Fibroblast of skin of scalp (primary cell): ENCODE data around the gene RNF145. TPM values are rescaled to one million over a fixed set of nuclear protein-coding genes. Genes with fewer than 3 reads are reported as not detected.

Experiments
- DNase-seq: peaks from one replicate; pipeline ENCODE4 v3.0.0-alpha.2; 2013
- polyA plus RNA-seq, 2 experiments: library from polyadenylated mRNA; unstranded; fragments of 120-200 nt; gene quantifications; one replicate each; pipeline ENCODE4 v1.2.1, GENCODE V29; 2013; ENCODE audit not compliant: insufficient read length in 2 of 2

Gene RNF145, protein sequence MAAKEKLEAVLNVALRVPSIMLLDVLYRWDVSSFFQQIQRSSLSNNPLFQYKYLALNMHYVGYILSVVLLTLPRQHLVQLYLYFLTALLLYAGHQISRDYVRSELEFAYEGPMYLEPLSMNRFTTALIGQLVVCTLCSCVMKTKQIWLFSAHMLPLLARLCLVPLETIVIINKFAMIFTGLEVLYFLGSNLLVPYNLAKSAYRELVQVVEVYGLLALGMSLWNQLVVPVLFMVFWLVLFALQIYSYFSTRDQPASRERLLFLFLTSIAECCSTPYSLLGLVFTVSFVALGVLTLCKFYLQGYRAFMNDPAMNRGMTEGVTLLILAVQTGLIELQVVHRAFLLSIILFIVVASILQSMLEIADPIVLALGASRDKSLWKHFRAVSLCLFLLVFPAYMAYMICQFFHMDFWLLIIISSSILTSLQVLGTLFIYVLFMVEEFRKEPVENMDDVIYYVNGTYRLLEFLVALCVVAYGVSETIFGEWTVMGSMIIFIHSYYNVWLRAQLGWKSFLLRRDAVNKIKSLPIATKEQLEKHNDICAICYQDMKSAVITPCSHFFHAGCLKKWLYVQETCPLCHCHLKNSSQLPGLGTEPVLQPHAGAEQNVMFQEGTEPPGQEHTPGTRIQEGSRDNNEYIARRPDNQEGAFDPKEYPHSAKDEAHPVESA
- polyA plus RNA-seq (2013, experiment 1 of 2; ENCODE audit: insufficient read length), result 56.0 TPM
- polyA plus RNA-seq (2013, experiment 2 of 2; ENCODE audit: insufficient read length), result 62.1 TPM

DNA sequence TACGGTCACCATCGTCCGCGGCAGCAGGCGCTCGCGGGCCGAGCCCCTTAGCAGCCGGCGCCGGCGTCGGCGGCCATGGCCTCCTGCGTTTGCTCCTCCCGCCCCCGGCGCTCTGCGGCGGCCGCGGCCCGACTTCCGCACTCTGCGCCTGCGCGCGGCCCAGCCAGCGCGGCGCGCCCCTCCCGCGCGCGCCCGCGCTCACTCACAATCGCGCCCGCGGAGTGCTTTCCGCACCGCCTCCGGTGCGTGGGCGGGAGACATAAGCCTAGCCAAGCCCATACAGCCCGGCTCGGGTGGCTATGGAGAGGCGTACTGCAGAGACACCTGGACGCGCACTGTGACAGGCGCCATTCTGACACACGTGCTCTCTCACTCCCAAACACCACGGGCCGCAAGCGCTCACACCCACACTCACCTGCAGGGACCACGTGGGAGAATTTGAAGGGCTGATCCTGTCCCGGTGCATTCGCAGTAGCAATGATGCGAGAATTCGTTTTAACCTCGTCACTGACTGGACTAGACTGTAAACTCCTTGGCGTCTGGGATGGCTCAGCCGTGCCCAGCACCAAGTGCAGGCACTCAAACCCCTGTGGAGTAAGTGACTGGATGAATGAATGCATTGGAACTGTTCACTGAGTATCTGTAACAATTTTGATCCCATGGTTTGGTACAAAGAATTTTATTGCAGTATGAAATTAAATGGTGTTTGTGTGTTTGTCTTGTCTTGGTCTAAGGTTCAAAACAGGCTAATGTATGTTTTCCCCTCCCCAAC lies at the start of gene RNF145:
TSS of gene RNF145 (minus strand) at position 116 of the 772 bp plus-strand sequence. CDS start 5,936 bp downstream, outside the sequence.
- peak; percentile 82 for DNase-seq

DNA sequence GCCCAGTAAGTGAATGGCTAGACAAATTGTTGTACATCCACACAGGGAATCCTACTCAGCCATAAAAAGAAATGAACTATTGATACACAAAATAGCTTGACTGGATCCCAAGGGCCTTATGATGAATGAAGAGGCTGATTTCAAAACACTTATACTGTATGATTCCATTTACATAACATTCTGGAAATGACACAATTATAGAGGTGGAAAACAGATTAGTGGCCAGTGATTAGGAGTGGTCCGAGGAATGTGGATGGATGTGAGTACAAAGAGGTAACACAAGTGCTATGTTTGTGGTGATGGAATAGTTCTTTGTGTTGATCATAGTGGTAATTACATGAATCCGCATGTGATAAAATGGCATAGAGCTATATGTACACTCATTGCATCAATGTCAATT lies 49.0 kb upstream of the RNF145 start:
- DNase-seq, result no peak

DNA sequence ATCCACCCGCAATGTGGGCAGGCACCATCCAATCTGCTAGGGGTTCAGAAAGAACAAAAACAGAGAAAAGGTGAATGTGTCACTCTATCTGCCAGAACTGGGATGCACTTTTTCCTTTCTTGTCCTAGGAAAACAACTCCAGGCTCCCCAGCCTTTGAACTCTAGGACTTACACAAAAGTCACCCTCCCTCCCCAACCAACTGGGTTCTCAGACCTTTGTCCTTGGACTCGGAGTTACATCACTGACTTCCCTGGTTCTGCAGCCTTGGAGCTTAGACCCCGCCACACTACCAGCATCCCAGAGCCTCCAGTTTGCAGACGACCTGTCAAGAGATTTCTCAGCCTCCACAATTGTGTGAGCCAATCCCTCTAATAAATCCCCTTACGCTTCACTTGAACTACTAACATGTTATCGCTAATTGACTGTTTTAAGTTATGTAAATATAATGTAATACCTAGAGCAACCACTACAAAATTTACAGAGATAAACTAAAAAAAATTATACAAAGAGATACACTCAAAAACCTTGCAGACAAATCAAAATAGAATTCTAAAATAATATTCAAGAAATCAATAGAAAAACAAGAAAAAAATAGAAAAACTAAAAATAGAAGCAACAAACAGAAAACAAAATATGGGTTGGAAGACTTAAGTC lies 48.4 kb upstream of the RNF145 start:
- DNase-seq, result no peak

DNA sequence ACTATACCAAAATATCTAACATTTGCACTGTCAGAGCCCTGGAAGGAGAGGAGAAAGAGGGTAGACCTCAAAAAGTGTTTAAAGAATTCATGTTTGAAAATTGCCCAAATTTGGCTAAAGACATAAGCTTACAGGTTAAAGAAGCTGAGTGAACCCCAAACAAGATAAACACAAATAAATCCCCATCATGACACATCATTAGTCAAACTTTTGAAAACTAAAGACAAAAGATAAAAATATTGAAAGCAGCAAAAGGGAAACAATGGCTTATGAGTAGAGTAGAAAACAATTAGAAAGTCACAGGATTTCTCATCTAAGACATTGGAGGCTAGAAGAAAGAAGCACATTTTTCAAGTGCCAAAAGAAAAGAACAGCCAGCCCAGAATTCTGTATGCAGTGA lies 47.7 kb upstream of the RNF145 start:
- no peak for DNase-seq

DNA sequence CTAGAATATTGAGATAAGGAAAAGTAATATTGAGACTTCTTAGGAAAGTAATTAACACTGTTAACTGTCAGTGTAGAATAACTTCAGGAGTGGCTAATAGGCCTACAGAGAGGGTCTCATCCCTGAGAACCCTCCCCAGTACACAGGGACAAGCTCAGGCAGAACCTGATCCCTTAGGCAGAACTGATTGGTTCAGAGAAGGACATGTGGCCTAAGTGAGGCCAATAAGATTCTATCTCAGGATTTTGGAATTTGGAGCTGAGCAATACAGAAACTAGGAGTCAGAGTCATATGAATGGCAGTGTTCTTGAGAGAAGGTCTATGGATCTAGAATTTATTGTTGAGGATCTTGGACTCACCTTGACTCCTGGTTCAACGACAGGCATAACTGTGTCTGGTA lies 42.8 kb upstream of the RNF145 start:
- DNase-seq, result no peak

DNA sequence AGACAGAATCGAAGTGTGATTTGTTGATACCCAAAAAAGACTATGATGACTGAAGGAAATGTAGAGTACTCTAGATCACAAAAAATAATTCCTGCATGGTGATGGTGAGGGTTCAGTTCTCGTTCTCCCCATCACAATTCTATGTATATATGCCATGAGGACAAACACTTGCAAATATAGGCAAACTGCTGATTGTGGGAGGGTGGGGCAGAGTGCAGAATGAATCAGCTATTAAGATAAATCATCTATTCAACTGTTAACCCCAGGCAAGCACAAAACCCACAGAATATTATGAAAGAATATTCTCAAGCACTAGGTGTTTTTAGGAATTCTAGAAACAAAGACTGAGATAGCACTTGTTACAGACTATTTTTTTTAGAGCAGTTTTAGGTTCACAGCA lies 39.8 kb upstream of the RNF145 start:
- no peak for DNase-seq

DNA sequence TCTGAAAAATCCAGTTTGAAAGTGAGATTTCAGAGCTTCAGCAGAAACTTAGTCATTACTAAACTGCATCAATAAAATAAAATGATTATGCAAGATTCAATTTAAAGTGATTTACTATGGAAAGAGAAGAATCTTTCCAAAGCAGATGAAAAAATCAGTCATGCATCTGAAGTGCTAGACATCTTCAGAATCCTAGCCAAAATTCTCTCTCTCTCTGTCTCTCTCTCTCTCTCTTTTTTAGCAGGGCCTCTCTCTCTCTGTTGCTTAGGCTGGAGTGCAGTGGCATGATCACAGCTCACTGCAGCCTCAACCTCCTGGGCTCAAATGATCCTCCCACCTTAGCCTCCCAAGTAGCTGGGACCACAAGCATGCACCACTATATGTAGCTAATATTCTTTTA lies 35.5 kb upstream of the RNF145 start:
- no peak for DNase-seq

DNA sequence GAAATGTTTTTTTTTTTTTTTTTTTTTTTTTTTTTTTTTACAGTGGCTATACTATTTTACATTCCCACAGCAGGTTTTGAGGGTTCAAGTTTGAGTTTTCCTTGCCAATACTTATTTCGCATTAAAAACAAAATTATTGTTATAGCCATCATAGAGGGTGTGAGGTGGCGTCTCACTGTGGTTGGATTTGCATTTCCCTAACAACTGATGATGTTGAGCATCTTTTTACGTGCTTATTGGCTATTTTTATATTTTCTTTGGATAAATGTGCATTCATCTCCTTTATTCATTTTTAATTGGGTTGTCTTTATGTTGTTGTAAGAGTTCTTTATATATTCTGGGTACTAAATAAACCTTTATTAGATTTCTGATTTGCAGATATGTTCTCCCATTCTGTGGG lies 34.8 kb upstream of the RNF145 start:
- DNase-seq, result no peak

DNA sequence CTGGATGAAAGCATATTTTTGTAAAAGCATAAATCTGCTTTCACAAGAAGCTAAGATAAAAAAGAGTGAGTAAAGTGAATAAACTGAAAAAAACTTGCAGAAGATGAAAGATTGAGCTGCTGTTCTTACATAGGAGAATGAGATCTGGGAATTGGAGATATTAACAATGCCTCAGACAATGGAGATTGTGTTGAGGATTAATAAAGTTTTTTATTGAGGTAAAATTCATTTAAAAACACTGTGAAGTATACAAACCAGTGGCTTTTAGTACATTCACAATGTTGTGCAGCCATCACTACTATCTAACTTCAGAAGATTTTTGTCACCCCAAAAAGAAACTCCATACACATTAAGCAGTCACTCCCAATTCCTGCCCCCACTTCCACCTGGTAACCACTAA lies 34.0 kb upstream of the RNF145 start:
- no peak for DNase-seq

DNA sequence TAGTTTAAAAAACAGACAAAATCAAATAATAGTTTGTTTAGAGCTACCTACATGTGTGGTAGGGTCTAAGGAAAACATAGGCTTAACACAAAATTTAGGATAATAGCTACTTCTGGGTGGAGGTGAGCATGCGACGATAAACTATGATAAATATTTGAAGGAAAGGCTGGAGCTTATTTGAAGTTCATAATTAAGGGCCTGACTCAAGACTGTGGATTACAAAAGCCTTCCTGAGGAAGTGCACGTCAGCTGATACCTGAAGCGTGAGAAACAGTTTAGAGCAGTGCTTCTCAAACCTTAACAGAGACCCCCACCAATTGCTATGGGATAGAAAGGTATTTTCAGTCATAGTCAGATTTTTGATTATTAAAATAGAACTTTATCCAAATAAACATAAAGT lies 33.3 kb upstream of the RNF145 start:
- no peak for DNase-seq

DNA sequence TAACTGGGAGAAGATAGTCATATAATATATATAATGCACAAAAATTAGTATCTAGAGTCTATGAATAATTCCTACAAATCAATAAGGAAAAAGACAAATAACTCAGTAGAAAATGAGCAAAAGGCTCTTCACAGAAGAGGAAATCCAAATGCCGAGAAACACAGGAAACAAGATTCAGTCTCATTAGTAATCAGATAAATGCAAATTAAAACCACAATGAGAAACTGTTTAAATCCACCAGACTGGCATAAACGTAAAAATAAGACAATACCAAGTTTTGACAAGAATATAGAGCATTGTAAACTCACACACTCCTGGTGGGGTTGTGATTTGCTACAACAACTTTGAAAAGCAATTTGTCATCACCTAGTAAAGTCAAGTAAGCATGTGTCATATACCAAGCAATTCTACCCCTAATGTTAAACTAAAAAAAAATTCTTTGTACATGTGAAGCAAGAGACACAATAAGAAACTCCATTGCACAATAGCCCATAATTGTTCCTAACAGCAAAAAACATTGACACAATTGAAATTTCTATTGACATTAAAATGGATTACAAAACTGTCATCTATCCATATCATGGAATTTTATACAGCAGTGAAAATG lies 32.7 kb upstream of the RNF145 start:
- no peak for DNase-seq

DNA sequence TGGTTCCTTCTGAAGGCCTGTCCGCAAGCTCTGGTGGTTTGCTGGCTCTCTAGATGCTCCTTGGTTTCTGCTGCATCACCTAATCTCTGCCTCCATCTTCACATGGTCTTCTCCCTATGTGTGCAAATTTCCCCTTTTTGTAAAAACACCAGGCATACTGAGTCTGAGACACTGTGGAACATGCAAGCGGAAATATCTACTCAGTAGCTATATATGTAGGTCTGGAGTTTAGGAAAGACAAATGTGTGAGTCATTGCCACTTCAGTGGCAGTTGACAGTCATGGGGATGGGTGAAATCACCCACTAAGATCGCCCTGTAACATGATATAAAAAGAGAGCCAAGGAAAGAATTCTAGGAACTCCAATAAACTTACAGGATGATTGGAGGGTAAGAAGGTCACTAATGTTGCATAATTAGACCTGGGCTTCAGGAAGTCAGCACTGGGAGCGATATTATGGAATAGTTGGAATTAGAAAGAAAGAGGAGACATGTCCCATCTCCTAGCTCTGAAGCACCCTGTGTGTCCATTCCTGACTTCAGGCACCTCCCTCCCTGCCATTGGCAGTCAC lies 31.0 kb upstream of the RNF145 start:
- peak; percentile 68 for DNase-seq

DNA sequence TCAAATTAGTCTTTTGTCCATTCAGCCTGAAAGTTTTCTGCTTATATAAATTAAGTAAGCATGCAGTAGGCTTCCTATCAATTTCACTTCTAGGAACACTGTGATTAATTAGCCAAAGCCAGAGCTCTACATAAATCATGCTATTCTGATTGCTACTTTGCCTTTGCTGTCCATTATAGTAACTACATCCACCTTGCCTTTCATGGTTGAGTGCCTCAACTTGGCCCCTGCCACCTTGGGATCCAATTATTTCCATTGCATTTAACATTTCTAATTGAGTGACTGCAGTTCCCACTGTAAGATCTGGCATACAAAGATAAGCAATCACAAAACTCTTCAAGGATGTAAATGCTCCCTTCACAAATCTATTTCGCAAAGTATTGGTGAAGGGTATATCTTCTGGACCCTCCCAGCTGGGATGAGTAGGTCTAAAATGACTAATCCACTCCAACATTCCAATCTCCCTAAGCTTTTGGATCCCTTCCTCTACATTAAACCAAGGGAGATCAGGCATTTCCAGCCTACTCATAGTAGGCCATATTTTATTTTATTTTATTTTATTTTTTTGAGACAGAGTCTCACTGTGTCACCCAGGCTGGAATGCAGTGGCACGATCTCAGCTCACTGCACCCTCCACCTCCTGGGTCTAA lies 26.6 kb upstream of the RNF145 start:
- DNase-seq, result peak; percentile 24

DNA sequence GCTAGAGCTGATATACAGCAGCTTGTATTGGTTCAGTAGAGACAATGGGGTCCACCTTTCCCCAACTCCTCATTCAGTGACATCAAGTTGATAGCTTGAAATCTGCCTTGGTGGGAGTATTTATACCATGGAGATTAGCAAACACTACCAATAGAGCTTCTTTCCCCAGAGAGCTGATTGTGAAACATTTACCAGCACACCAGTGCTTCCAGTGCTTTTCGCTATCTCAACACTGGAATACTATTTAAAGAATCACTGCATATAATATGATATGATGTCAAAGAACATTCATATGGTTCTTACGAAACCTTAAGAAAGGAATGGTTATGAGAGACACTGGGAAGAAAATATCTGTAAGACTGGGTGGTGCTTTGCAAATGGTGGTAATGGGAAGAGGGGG lies 21.8 kb upstream of the RNF145 start:
- peak; percentile 11 for DNase-seq

DNA sequence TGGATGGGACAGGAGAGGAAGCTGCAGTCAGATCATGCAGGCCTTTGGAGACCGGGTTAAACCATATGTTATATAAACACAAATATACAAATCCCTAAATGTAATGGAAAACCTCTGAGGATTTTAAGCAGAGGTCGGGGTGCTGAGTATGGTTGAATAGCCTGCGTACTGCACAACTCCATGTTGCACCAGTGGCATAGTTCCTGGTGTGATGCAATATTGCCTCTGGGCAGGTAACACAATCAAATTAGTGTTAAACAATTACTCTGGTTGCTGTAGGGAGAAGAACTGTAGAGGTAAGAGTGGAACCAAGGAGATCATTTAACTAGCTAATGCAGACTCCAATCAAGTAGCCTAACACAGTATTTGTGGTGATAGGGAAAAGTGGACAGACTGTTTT lies 21.3 kb upstream of the RNF145 start:
- no peak for DNase-seq

DNA sequence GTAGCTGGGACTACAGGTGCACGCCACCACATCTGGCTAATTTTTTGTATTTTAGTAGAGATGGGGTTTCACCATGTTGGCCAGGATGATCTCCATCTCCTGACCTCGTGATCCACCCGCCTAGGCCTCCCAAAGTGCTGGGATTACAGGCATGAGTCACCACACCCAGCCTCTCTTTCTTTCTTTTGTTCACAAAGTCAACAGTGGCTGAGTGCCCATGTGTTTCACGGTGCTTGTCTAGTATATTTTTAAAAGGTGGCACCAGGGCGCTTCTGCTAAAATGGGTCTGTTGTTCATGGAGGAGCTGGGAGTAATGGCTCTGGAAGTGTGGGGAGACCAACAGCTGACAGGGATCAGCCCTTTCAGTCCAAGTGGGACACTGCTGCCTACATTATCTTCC lies 18.7 kb upstream of the RNF145 start:
- peak; percentile 4 for DNase-seq

DNA sequence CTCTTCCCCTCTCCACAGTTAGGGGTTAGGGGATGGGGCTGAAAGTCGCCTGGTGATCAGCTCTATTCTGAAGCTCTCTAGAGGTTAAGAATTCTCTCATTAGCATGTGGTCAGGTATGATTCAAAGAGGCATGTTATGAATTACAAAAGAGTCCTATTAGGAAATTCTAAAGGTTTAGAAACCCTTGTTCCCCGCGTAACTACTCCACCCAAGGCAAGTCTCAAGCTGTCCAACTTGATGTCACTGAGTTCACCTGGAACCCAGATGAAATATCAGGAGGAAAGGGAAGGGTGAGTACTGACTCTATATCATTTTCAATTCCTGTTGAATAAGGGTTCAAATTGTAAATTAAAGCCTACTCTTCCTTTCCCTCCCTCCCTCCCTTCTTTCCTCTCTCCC lies 18.1 kb upstream of the RNF145 start:
- DNase-seq, result no peak

DNA sequence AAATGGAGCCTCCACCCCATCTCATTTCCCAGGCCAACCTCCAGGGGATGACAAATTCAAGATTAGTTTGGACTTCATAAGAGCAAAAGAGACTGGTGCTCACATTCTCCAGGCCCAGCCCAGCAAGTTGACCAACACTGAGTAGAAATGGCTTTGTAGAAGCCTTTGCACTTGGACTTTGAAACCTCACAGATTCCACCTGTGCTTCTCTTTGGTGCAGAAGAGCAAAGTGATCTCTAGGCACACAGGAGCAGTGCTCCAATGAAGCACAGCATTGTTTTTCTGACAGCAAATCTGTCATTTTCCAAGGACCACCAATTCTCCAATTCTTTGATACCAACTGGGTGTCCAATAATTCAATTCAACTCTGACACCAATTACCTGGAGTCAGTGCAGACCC lies 17.1 kb upstream of the RNF145 start:
- no peak for DNase-seq

DNA sequence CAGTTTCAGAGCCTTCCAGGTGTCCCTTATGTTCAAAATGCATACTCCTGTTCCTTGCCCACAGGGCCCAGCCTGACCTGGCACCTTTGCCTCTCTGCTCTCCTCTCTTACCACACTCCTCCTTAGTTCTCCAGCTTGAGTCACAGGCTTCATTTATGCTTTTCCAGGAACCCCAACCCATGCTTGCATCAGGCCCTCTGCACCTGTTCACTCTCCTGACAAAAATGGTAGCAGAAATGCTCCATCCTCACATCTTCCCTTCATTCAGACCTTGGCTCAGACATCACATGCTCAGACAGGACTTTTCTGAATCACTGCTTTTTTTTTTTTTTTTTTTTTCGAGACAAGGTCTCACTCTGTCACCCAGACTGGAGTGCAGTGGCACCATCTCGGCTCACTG lies 15.1 kb upstream of the RNF145 start:
- no peak for DNase-seq

DNA sequence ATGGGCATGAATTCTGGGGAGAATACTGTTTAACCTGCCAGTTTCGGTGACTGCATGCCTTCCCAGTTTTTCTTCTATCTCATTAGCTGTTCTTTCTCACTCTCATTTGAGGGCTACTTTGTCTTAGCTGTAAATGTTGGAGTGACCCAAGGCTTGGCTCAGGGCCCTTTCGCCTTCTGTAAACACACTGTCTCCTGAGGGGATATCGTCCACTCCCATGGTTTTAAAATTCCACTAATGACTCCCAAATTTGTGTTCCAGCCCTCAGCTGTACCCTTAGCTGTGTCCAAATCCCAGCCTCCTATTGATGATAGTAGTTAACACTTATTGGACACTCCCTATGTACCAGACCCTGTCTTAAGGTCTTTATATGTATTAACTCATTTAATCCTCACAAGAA lies 14.1 kb upstream of the RNF145 start:
- DNase-seq, result no peak

DNA sequence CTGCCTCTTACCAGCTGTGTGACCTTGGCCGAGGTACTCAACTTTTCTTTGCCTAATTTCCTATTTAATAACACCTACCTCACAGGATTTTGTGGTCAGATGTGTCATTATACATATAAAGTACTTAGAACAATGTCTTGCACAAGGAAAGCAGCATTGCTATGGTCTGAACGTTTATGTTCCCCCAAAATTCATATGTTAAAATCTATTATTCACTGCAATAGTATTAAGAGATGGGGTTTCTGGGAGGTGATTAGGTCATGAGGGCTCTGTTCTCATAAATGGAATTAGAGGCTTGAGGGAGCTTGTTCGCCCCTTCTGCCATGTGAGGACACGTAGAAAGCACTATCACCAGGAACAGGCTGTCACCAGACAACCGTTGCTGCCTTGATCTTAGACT lies 10.9 kb upstream of the RNF145 start:
- DNase-seq, result no peak
